H1 (cell line): ENCODE measurements around the gene GLI1. TPM values are rescaled to one million over a fixed set of nuclear protein-coding genes. Genes with fewer than 3 reads are reported as not detected.
"Not testable (repeated sequence)": the region's sequence is repeated elsewhere in the genome, so short reads cannot be mapped to it uniquely, and the experiment has no call there.

Source experiments
- CTCF ChIA-PET: fragments of 300-600 bp; sonication (Branson Sonifier 250); formaldehyde crosslinking; loops from one replicate; lab custom pipeline; 2021; ENCODE audit not compliant: partially characterized antibody; lab: Charles Lee
- POLR2A ChIA-PET: fragments of 300-600 bp; sonication (Branson Sonifier 250); formaldehyde crosslinking; loops from one replicate; lab custom pipeline; 2021; ENCODE audit warnings: inconsistent platforms; ENCODE audit not compliant: partially characterized antibody; lab: Charles Lee
- DNase-seq, 2 experiments: peaks; one replicate each; pipeline versions ENCODE4 v3.0.0 to v3.0.0-alpha.2; 2010 to 2022; ENCODE audit warnings: low spot score in 2 of 2, low read depth in 1 of 2, mixed read lengths in 1 of 2
- FAIRE-seq: peaks from 2 replicates; lab custom pipeline; 2011; peaks lifted over from hg19 to GRCh38; lab: Jason Lieb, UNC
- H2AFZ ChIP-seq: 2 replicates; pipeline ENCODE4 v1.8.1; 2012; ENCODE audit warnings: low read length, inconsistent platforms
- H2AK5ac ChIP-seq: 2 replicates; pipeline ENCODE4 v1.6.1; 2013; ENCODE audit warnings: low read depth, low read length
- H2BK120ac ChIP-seq: replicated peaks from 2 replicates; pipeline ENCODE3; 2013; ENCODE audit warnings: low read depth, low read length, inconsistent platforms
- H2BK12ac ChIP-seq: 2 replicates; pipeline ENCODE4 v1.6.1; 2013; ENCODE audit warnings: low read depth, low read length
- H2BK15ac ChIP-seq: 2 replicates; pipeline ENCODE4 v1.6.1; 2013; ENCODE audit warnings: low read length
- H2BK20ac ChIP-seq: 2 replicates; pipeline ENCODE4 v1.6.1; 2013; ENCODE audit warnings: low read length
- H2BK5ac ChIP-seq: 2 replicates; pipeline ENCODE4 v1.6.1; 2013; ENCODE audit warnings: low read depth, low read length
- H3K14ac ChIP-seq: 2 replicates; pipeline ENCODE4 v1.6.1; 2013; ENCODE audit warnings: inconsistent platforms; ENCODE audit not compliant: insufficient read length
- H3K18ac ChIP-seq: 2 replicates; pipeline ENCODE4 v1.6.1; 2013; ENCODE audit warnings: low read length; ENCODE audit errors: extremely low read depth
- H3K23ac ChIP-seq: 2 replicates; pipeline ENCODE4 v1.6.1; 2013; ENCODE audit warnings: inconsistent platforms; ENCODE audit not compliant: insufficient read length
- H3K23me2 ChIP-seq: 2 replicates; pipeline ENCODE4 v1.6.1; 2013; ENCODE audit warnings: low read depth, low read length
- H3K27ac ChIP-seq: 2 replicates; pipeline ENCODE4 v1.6.1; 2011; ENCODE audit warnings: low read depth, low read length, inconsistent platforms
- H3K27me3 ChIP-seq, 4 experiments: replicated peaks in 1 of 4; 1 replicate in 1 of 4; 2 replicates in 3 of 4; pipeline versions ENCODE4 v1.6.1 to v1.8.1; 2011 to 2013; ENCODE audit warnings: low read length in 3 of 4, mild to moderate bottlenecking in 3 of 4, inconsistent platforms in 2 of 4, mixed read lengths in 2 of 4, moderate library complexity in 1 of 4; ENCODE audit not compliant: control insufficient read depth in 3 of 4, insufficient read depth in 3 of 4; ENCODE audit errors: extremely low read depth in 1 of 4
- H3K36me3 ChIP-seq, 4 experiments: 2 replicates each; pipeline versions ENCODE4 v1.6.1 to v1.8.1; 2011 to 2013; ENCODE audit warnings: mild to moderate bottlenecking in 4 of 4, low read length in 3 of 4, moderate library complexity in 2 of 4, control low read depth in 1 of 4, inconsistent platforms in 1 of 4; ENCODE audit not compliant: insufficient read depth in 4 of 4, control insufficient read depth in 2 of 4
- H3K4ac ChIP-seq: replicated peaks from 2 replicates; pipeline ENCODE3; 2013; ENCODE audit warnings: low read length, low read depth, mixed read lengths, inconsistent platforms; ENCODE audit not compliant: insufficient read length
- H3K4me1 ChIP-seq, 4 experiments: replicated peaks in 1 of 4; 1 replicate in 1 of 4; 2 replicates in 3 of 4; pipeline versions ENCODE4 v1.6.1 to v1.8.1; 2011 to 2013; ENCODE audit warnings: low read length in 3 of 4, inconsistent platforms in 2 of 4, mixed read lengths in 1 of 4; ENCODE audit not compliant: insufficient read depth in 4 of 4, control insufficient read depth in 3 of 4
- H3K4me2 ChIP-seq, 2 experiments: 2 replicates each; pipeline versions ENCODE4 v1.6.1 to v1.8.1; 2011 to 2013; ENCODE audit warnings: low read depth in 2 of 2, low read length in 2 of 2, control low read depth in 1 of 2, inconsistent platforms in 1 of 2, mild to moderate bottlenecking in 1 of 2; ENCODE audit not compliant: insufficient read depth in 1 of 2
- H3K4me3 ChIP-seq, 4 experiments: fragments of 200-600, 300-600 bp in 1 of 4; sonication (generic), shearing (Covaris generic), sonication (Bioruptor Twin) in 1 of 4; 2 replicates each; pipeline versions ENCODE4 v1.5.1 to v1.8.1; 2011 to 2016; ENCODE audit warnings: low read length in 4 of 4, low read depth in 3 of 4, control low read depth in 2 of 4, inconsistent platforms in 2 of 4, mild to moderate bottlenecking in 2 of 4, mixed read lengths in 1 of 4, moderate library complexity in 1 of 4; ENCODE audit not compliant: insufficient read depth in 2 of 4; ENCODE audit errors: extremely low read depth in 1 of 4
- H3K56ac ChIP-seq: replicated peaks from 2 replicates; pipeline ENCODE3; 2013; ENCODE audit warnings: low read depth, mild to moderate bottlenecking, mixed read lengths, low read length, inconsistent platforms; ENCODE audit not compliant: insufficient read length
- H3K79me1 ChIP-seq: 2 replicates; pipeline ENCODE4 v1.6.1; 2013; ENCODE audit warnings: low read depth, low read length, control low read depth
- H3K79me2 ChIP-seq, 2 experiments: 2 replicates each; pipeline versions ENCODE4 v1.6.1 to v1.8.1; 2012 to 2013; ENCODE audit warnings: low read length in 2 of 2, mild to moderate bottlenecking in 2 of 2, inconsistent platforms in 1 of 2; ENCODE audit not compliant: insufficient read depth in 2 of 2, control insufficient read depth in 1 of 2
- H3K9ac ChIP-seq, 4 experiments: replicated peaks in 1 of 4; 1 replicate in 1 of 4; 2 replicates in 3 of 4; pipeline versions ENCODE4 v1.6.1 to v1.8.1; 2011 to 2013; ENCODE audit warnings: low read depth in 3 of 4, low read length in 3 of 4, control low read depth in 2 of 4, mild to moderate bottlenecking in 2 of 4, moderate library complexity in 2 of 4, inconsistent platforms in 1 of 4; ENCODE audit errors: extremely low read depth in 1 of 4
- H3K9me3 ChIP-seq, 2 experiments: 2 replicates each; pipeline versions ENCODE4 v1.6.1 to v1.8.1; 2012 to 2013; ENCODE audit warnings: mild to moderate bottlenecking in 2 of 2, moderate library complexity in 2 of 2, control low read depth in 1 of 2, inconsistent platforms in 1 of 2, low read depth in 1 of 2, low read length in 1 of 2, mixed read lengths in 1 of 2; ENCODE audit not compliant: insufficient read depth in 2 of 2
- H4K20me1 ChIP-seq, 2 experiments: replicated peaks in 1 of 2; 2 replicates each; pipeline versions ENCODE3 to v1.8.1; 2011 to 2013; ENCODE audit warnings: inconsistent platforms in 2 of 2, low read length in 2 of 2, mild to moderate bottlenecking in 1 of 2; ENCODE audit not compliant: insufficient read depth in 2 of 2, control insufficient read depth in 1 of 2
- H4K5ac ChIP-seq: 2 replicates; pipeline ENCODE4 v1.6.1; 2013; ENCODE audit warnings: low read length, low read depth, mixed read lengths, inconsistent platforms; ENCODE audit not compliant: insufficient read length
- H4K8ac ChIP-seq: 2 replicates; pipeline ENCODE4 v1.8.0; 2013; ENCODE audit warnings: mild to moderate bottlenecking, moderate library complexity, low read length, inconsistent platforms; ENCODE audit not compliant: insufficient read depth; ENCODE audit errors: extremely low read depth
- H4K91ac ChIP-seq: replicated peaks from 2 replicates; pipeline ENCODE3; 2013; ENCODE audit warnings: low read length, mixed read lengths, inconsistent platforms; ENCODE audit not compliant: insufficient read length
- WGBS, 2 experiments: shearing (Covaris generic) in 1 of 2; methylation state at CpG; one replicate each; pipeline versions ENCODE4 v1.1.6 to v1.1.7; 2013 to 2015; ENCODE audit warnings: low lambda C conversion rate in 2 of 2, mixed read lengths in 2 of 2, inconsistent platforms in 1 of 2, low coverage in 1 of 2, missing lambda C conversion rate in 1 of 2; ENCODE audit not compliant: insufficient replicate concordance in 2 of 2, insufficient coverage in 1 of 2, insufficient read length in 1 of 2; ENCODE audit errors: extremely low coverage in 1 of 2, missing lambda C conversion rate in 1 of 2; 5-methylcytosine and 5-hydroxymethylcytosine counted together
- polyA plus RNA-seq, 7 experiments: library from polyadenylated mRNA; depleted of rRNA in 3 of 7; stranded (reverse) in 5 of 7; unstranded in 2 of 7; fragments of >200 nt in 5 of 7; fragments of 200-250 nt in 2 of 7; gene quantifications; 1 replicate in 5 of 7; 2 replicates in 1 of 7; 4 replicates in 1 of 7; pipeline versions ENCODE4 v1.2.1 to v1.2.3, GENCODE V29; 2011 to 2013; ENCODE audit warnings: missing spikeins in 2 of 7, mixed read lengths in 2 of 7
- total RNA-seq: library from RNA; stranded (reverse); fragmentation: NEBNext Ultra II Directional; extraction: Animal tissue kit (Norgen Biotek cat#: 25700); gene quantifications from 2 replicates; pipeline ENCODE4 v1.2.1, GENCODE V29; 2021

GLI1 gene
- total and polyA plus RNA-seq, 2 of the 8 experiments (the other 6 are each of a cell fraction or from before 2014, with no cell fraction given) = 23.5 to 25.3 TPM

DNA sequence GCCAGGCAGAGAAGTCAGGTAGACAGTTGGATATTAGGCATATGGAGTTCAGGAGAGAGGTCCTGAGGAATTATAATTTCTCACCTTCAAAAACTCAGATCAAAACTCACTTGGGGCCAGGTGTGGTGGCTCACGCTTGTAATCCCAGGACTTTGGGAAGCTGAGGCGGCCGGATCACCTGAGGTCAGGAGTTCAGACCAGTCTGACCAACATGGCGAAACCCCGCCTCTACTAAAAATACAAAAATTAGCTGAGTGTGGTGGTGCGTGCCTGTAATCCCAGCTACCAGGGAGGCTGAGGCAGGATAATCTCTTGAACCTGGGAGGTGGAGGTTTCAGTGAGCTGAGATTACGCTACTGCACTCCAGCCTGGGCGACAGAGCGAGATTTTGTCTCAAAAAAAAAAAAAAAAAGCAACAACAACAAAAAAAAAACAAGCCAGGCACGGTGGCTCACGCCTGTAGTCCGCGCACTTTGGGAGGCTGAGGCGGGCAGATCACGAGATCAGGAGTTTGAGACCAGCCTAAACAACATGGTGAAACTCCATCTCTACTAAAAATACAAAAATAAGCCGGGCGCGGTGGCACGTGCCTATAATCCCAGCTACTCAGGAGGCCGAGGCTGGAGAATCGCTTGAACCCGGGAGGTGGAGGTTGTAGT lies 42.9 kb downstream of the GLI1 start:
- peaks cover 48 to 86% (median 76%) of the 10 kb centered on the region in 4 experiments for H3K36me3 ChIP-seq

More for the DNA sequence above, 42.9 kb downstream of the GLI1 start:
- H4K20me1 ChIP-seq, H2AK5ac ChIP-seq, H3K18ac ChIP-seq, H3K9me3 ChIP-seq, H3K27me3 ChIP-seq, H3K14ac ChIP-seq, H3K79me2 ChIP-seq, H3K4me1 ChIP-seq, H3K9ac ChIP-seq, H2BK120ac ChIP-seq, FAIRE-seq, H2BK12ac ChIP-seq, H3K56ac ChIP-seq, H3K27ac ChIP-seq, H3K23ac ChIP-seq, H4K91ac ChIP-seq, H3K23me2 ChIP-seq, H2BK15ac ChIP-seq, H3K4me3 ChIP-seq, H2BK5ac ChIP-seq, H2AFZ ChIP-seq, H3K4ac ChIP-seq, H4K5ac ChIP-seq, H2BK20ac ChIP-seq, DNase-seq, H3K79me1 ChIP-seq, H3K4me2 ChIP-seq, H4K8ac ChIP-seq: not testable (repeated sequence)
- POLR2A ChIA-PET = interaction anchor here (1.0 to 1.6 kb wide), 3 partner anchors 21 to 43 kb away, joined by 3 to 5 read pairs (median 5); no protein-coding TSS in a partner anchor
- CTCF ChIA-PET = interaction anchor here (0.6 kb wide), 1 partner anchor 12 kb away, joined by 3 read pairs; no protein-coding TSS in a partner anchor
- 99% methylated on average over 21 of the region's 22 CpGs; no CpG with 5 or more reads in 1 of the 2 experiments for WGBS, 2 experiments
